NCI-H1417 treated with DMSO at 0.1 percent for 48 hours (cell line): ENCODE results near the gene AURKAIP1.
"Not testable (repeated sequence)": the region's sequence is repeated elsewhere in the genome, so short reads cannot be mapped to it uniquely, and the experiment has no call there.

Experiments
- DNase-seq: peaks from one replicate; lab custom pipeline; 2025; lab: John Stamatoyannopoulos, UW

The AURKAIP1 gene

GRCh38 chr1:1374929-1375662, at the start of gene AURKAIP1:
Gene AURKAIP1, minus strand, starts transcription at chr1:1375207. Its CDS starts 451 bp downstream, at chr1:1374756.
- DNase-seq: peak; percentile 93

DNA sequence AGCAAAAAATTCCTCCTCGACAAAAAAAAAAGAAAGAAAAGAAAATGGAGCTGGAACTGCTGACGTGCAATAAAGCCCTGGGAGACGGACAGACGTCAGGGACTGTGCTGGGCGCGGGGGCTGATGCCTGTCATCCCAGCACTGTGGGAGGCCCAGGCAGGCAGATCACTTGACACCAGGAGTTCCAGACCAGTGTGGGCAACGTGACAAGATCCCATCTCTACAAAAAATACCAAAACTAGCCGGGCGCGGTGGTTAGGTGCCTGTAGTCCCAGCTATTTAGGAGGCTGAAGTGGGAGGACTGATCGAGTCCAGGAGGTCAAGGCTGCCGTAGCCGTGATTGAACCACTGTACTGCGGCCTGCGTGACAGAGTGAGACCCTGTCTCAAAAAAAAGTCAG, 49.7 kb upstream of the AURKAIP1 start:
- no peak for DNase-seq

GRCh38 chr1:1423245-1423597, 48.2 kb upstream of the AURKAIP1 start:
- DNase-seq: no peak

DNA sequence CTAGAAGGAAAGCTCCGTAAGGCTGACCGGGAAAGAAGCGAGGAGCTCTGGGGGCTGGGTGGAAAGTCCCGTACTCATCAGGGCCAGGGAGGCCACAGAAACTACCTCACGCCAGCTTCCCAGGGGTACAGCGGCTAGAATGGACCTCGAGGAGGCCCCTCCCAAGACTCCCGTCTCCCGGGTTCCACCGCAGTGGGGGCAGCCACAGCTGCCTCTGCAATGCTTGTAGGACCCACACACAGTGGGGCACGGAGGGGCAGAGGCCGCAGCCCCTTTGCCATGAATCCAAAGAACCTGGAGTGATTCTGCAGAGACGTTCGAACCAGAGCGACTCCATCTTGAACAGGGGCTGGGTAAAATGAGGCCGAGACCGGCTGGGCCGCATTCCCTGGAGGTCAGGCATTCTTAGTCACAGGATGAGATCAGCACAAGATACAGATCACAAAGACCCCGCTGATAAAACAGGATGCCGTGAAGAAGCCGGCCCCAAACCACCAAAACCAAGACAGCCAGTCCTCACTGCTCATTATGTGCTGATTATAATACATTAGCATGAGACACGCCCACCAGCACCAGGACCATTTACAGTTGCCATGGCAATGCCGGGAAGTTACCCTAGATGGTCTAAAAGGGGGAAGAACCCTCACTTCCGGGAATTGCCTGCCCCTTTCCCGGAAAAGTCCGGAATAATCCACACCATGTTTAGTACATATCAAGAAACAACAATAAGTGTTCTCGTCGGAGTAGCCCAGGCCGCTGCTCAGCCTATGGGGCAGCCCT, 47.6 kb upstream of the AURKAIP1 start:
- DNase-seq: no peak

GRCh38 chr1:1421907-1422464, 47.0 kb upstream of the AURKAIP1 start:
- DNase-seq: no peak

- peak; percentile 66 for DNase-seq
Observed at GRCh38 chr1:1421147-1421906, 46.3 kb upstream of the AURKAIP1 start, which contains the start of gene ANKRD65. Gene ANKRD65, minus strand, starts transcription at chr1:1421276. Its CDS starts 271 bp downstream, at chr1:1421005.

DNA sequence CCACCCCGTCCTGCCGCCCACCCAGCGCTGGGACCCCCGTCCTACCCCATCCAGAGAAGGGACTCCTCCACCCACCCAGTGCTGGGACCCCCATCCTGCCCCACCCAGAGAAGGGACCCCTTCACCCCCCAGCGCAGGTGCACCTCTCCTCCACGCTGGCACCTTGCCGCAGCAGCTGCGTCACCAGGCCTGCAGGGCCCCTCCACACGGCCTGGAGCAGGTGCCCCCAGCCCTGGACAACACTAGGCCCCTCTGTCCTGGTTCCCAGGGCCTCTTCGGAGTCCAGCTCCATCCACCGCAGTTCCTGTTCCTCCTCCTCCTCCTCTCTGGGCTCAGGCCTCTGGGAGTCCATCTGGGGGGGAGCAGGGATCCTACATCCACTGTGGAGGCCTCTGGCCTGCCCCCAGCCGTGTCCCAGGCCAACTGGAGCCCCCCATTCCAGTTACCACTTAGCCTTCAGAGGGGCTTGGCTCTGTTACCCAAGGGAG, 45.7 kb upstream of the AURKAIP1 start:
- no peak for DNase-seq

DNA sequence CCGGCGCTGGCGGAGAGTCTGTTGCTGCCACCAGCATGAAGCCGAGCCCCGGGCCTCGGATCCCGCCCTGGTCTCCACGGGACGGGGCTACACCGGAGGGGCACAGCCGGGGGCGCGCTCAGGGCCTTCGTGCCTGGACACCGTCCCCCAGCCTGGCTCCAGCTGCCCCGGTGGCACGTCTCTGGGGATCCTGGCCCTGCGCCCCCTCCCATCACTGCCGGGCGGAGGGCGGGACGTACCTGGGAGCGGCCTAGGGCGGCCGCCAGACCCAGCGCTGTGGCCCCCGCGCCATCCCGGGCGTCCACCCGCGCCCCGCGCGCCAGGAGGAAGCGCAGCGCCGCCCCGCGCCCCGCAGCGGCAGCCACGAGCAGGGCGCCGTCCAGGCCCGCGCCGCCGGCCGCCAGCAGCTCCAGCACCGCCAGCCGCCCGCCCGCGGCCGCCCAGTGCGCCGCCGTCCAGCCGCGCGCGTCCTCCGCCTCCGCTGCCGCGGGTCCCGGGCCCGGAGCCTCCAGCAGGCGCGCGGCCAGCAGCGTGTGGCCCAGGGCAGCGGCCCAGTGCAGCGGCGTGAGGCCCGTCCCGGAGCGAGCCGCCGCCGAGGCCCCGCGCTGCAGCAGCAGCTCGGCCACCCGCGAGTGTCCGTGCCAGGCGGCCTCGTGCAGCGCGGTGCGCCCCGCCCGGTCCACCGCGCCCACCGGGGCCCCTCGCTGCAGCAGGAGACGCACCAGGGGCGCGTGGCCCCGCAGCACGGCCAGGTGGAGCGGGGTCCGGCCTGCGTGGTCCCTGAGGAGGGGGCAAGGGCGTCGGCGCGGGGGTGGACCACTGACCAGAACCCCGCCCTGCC, 45.0 kb upstream of the AURKAIP1 start:
- no peak for DNase-seq

DNA sequence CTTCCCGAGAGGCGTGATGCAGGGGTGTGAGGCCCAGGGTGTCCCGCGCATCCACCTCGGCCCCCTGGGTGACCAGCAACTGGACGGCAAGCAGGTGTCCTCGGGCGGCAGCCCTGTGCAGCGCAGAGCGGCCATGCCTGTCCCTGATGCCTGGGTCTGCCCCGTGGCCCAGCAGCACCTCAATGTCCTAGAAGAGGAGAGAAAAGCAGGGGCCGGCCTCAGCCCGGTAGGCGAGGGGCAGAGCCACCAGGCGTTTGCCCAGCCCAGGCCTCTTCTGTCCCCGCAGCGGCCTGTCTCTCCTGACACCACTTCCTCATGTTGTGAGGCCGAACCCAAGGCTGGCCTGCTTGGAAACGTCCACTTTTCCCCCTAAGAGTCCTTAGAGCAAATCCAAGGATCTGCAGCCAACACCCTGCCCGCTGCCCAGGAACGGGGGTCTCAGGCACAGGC, 44.4 kb upstream of the AURKAIP1 start:
- no peak for DNase-seq

GRCh38 chr1:1418464-1419362, 43.7 kb upstream of the AURKAIP1 start:
- no peak for DNase-seq

DNA sequence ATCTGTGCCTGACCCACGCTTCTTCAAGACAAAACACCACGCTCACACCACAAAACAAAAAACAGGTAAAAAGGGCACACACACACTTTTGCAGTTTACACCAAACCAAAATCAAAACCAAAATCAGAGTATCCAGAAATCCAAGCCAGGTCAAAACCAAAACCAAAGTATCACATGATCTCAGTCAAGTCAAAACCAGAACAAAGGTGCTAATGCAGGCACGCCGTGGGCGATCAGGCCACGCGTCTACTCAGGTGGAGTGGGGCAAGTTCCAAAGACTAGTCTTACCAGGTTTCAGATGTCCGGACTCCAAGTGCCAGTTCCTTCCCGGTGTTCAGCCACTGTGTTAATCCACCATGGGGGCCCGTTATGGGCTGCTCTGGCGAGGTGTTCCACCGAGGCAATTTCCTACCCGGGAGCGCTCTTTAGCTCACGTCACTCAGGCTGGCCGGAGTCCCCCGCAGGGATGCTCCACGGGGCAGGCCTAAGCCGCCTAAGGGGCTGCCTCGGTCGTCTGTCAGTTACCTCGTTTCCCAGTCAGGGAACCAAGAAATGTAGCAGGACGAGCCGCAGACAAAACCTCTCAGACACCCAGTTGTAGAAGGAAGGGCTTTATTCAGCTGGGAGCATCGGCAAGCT, 42.9 kb upstream of the AURKAIP1 start:
- not testable (repeated sequence) for DNase-seq

DNA sequence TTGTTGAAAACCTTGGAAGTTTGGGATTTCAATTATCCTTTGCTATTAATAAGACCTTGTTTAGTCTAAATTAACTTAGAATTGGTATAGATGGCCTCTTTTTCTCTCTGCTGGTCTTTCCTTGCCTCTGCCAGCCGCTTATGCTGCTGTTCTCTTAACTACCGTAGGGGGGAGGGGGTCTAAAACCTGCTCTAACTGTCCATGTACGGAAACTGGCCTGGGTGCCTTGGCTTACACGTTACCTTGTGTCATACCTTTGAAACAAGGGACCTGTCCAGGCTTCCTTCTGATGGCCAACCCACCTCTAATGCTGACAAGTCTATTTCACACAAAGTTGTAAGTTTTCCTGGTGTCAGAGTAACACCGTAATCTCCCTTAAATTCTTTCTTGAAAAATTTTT, 42.4 kb upstream of the AURKAIP1 start:
- DNase-seq: not testable (repeated sequence)

DNA sequence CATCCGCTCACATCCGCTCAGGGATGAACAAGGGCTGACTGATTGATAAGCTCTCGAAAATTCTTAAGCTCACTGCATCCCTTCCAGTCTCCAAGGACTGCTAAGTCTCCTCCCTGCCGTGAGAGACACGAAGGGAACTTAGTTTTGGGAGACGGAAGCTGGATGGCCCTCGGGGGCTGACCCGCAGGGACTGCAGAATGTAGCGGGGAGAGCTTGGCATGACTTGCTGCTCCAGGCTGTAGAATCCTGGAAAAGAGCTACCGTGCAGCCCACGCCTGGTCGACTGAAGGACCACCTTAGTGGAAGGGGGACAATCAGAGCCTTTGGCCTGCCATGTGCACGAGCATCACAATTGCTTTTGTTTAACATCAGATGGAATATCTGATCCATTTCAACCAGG, 40.7 kb upstream of the AURKAIP1 start:
- DNase-seq: no peak

- DNase-seq: not testable (repeated sequence)
Observed at GRCh38 chr1:1412311-1412902, 37.4 kb upstream of the AURKAIP1 start.

DNA sequence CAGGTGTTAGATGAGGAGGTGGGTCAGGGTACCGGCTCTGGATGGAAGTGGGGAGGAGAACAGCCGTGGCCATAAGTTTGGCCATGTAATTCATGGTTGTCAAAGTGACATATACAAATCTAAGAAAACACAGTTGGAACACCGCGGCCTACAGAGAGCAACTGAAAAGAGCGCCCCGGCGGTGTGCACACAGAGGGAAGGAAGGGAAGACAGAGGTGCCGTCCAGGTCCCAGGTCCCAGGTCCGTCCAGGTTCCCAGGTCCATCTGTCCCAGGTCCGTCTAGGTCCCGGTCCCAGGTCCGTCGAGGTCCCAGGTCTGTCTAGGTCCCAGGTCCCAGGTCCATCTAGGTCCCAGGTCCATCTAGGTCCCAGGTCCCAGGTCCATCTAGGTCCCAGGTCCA, 36.6 kb upstream of the AURKAIP1 start:
- DNase-seq: no peak

GRCh38 chr1:1410238-1410637, 35.2 kb upstream of the AURKAIP1 start:
- DNase-seq: not testable (repeated sequence)

DNA sequence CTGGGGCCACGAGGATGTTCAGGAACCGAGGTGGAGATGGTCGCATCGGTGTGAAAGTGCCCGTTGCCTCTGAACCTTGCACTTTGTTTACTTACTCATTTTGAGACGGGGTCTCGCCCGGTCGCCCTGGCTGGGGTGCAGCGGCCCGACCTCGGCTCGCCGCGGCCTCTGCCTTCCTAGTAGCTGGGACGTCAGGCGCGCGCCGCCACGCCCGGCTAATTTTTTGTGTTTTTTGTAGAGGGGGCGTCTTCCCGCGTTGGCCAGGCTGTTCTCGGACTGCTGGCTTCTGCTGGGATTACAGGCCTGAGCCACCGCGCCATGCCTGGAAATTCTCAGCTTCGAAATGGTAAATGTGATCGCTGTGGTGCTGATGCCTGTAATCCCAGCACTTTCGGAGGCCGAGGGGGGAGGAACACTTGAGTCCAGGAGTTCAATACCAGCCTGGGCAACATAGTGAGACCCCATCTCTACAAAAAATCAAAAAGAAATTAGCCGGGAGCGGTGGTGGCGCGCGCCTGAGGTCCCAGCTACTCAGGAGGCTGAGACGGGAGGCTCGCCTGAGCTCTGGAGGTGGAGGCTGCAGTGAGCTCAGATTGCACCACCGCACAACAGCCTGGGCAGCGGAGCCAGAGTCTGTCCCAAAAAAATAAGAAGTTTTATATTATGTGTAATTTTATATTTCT, 32.8 kb upstream of the AURKAIP1 start:
- no peak for DNase-seq

- peak; percentile 41 for DNase-seq
Observed at GRCh38 chr1:1406821-1407635, 32.0 kb upstream of the AURKAIP1 start, which contains the start of gene MRPL20. Gene MRPL20, minus strand, starts transcription at chr1:1407293. Its CDS starts 76 bp downstream, at chr1:1407217.
